GM18520 (cell line): ENCODE measurements around the gene RAB3C.
"Not testable (repeated sequence)": the region's sequence is repeated elsewhere in the genome, so short reads cannot be mapped to it uniquely, and the experiment has no call there.

Experiments
- ATAC-seq: cut with Tn5 transposase; IDR thresholded peaks from one replicate; pipeline ENCODE4 v1.9.1; 2021; ENCODE audit not compliant: unreplicated experiment

RAB3C gene, protein sequence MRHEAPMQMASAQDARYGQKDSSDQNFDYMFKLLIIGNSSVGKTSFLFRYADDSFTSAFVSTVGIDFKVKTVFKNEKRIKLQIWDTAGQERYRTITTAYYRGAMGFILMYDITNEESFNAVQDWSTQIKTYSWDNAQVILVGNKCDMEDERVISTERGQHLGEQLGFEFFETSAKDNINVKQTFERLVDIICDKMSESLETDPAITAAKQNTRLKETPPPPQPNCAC

DNA sequence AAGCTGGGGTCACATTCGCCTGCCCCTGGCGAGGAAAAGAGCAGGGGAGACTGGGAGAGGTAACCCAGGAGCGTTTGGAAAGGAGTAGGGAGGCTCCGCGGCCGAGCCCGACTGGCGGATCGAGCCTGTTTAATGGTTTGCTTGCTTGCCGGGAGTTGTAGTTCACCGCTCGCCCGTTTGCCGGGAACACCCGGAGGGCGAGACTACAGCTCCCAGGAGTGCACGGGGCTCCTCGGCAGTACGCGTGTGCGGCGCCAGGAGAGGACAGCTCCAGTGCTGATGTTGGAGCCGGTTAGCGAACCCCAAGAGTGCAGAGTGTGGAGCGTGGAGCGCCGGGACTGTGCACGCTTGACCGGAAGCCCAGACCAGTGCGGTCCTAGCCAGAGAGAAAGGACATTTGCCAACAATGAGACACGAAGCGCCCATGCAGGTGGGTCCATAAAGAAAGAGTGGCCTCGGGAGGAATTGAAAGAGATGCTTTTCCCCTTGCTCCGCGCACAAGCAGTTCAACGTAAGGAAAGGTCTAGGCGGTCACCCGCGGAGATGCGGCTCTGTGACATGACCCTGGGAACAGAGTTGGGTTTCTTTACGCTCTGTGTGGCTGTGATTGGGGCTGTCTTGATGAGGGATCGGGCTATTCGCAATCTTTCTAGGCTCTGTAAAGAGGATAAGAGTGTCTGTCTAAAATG lies at the start of gene RAB3C:
Gene RAB3C, plus strand, starts transcription at position 273 of the 689 bp plus-strand sequence. Its CDS starts 134 bp downstream, at position 407.
- peak; percentile 100 for ATAC-seq

DNA sequence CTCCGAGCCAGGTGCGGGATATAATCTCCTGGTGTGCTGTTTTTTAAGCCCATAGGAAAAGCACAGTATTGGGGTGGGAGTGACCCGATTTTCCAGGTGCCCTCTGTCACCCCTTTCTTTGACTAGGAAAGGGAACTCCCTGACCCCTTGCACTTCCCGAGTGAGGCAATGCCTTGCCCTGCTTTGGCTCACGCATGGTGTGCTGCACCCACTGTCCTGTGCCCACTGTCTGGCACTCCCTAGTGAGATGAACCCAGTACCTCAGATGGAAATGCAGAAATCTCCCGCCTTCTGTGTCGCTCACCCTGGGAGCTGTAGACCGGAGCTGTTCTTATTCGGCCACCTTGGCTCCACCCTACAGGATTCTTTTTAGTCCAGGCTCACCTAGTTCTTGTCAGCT lies 40.9 kb upstream of the RAB3C start:
- not testable (repeated sequence) for ATAC-seq

DNA sequence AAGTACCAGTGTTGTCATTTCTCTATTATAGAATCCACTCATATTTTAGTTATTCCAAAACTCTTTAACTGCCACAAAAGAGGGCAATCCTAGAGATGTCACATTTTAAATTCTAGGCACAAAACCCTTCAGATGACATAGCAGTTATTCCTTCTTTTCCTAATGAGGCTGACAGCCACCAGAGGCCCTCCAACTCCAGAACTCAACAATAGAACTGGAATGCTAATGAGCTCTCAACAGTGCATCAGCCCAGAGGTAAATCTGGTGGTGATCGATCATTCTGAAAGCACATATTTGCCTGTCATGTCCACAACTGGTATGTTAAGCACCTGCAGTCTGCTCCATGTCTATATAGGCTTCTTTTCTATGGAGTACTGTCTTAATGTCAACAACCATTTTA lies 40.2 kb upstream of the RAB3C start:
- ATAC-seq, result no peak

DNA sequence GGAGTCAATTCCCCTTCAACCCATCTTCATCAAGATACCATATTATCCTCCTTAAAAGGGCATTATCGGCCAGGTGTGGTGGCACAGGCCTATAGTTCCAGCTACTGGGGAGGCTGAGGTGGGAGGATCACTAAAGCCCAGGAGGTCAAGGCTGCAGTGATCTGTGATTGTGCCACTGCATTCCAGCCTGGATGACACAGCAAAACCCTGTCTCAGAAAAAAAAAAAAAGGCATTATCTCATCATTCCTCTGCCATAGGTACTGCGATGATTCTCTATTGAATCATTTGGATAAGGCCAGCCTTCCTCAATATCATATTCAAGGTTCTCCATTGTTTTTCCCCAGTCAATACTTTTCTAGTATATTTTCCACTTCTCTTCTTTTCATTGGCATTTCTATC lies 39.2 kb upstream of the RAB3C start:
- no peak for ATAC-seq

DNA sequence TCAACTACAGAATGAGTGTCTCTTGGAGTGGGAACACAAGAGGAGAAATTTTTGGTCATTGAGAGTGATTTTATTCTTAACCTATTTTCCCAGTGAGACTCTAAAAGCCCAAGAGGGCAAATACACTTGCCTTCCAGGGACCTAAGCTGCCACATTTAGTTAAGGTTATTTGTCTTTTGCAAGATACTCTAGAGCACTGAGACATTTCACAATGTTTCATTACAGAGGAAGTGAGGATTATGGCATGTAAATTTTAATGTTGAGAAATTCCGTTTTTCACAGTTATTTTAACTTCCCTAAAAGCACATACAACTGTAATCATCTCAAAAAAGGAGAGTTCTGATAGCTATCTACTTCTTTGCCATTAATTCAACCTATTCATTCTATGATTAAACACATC lies 38.7 kb upstream of the RAB3C start:
- ATAC-seq, result no peak

DNA sequence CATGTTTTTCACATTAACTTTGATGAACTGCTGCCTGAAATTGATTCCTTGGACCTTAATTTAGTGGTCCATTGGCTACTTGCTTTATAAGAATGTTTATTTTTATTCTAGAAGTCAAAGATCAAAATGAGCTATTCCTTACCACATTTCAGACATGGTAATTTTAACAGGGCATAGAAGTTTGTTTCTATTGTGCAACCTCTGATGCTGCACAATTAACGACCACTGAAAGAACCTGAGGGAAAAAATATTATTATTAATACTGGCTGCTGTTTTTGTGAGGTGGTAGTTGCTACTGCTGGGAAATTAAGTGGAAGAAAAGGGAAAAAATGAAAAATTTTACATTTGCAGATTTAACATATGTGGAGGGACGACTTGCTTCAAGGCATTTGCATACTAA lies 37.9 kb upstream of the RAB3C start:
- ATAC-seq, result no peak

DNA sequence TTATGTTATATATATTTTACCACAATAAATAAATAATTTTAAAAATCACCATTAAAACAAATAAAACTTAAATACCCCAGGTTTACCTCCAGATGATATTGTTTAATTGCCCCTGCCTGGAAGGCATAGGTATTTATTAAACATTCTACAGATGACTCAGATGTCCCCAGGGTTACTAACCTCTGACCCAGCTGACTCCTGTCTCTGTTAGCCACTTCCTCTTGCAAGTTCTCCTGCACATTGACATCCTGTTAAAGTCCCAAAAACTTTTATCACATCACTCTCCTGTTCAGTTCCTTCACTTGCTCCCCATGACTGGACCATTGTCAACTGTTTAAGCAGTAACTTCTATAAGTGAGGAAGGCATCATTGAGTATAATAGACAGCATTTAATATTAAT lies 37.0 kb upstream of the RAB3C start:
- peak; percentile 91 for ATAC-seq

DNA sequence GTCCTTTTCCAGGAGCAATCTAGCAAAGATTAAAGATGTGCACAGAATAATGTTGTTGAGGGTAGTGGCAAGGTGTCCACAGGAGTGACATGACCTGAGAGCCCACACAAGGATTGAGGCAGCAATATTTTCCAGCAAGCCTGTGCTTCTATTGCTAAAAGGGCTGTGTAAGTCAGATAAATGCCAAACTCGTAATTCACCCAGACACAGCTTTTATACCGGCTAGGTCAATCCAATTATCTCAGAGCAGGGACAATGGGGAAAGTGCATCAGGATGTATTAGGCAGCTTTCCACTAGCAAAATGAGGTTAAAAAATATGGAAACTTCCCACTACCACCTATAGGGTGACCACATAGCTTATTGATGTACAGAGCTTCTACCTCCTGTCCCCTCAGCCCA lies 34.8 kb upstream of the RAB3C start:
- no peak for ATAC-seq

DNA sequence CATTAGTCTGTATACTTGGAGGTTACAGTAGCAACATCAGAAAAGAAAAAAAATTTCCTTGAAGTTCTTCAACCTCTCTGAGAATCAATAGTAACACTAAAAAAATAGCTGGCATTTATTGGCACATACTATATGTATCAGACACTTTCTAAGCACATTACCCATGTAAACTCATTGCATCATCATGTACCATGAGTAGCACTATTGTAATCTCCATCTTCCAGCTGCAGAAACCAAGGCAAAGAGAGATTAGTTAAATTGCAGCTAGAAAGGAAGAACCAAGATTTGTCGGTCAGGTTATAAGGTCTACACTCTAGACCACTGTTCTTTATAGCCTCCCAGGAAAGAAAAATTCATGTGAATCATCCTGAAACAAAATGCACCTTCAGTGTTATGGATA lies 31.4 kb upstream of the RAB3C start:
- ATAC-seq, result no peak

DNA sequence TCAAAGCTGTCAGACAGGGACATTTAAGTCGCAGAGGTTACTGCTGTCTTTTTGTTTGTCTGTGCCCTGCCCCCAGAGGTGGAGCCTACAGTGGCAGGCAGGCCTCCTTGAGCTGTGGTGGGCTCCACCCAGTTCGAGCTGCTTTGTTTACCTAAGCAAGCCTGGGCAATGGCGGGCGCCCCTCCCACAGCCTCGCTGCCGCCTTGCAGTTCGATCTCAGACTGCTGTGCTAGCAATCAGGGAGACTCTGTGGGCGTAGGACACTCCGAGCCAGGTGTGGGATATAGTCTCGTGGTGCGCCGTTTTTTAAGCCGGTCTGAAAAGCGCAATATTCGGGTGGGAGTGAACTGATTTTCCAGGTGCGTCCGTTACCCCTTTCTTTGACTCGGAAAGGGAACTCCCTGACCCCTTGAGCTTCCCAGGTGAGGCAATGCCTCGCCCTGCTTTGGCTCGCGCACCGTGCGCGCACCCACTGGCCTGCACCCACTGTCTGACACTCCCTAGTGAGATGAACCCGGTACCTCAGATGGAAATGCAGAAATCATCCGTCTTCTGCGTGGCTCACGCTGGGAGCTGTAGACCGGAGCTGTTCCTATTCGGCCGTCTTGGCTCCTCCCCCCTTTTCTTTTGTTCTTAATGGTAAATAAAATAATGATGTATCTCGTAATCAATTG lies 25.1 kb upstream of the RAB3C start:
- not testable (repeated sequence) for ATAC-seq

DNA sequence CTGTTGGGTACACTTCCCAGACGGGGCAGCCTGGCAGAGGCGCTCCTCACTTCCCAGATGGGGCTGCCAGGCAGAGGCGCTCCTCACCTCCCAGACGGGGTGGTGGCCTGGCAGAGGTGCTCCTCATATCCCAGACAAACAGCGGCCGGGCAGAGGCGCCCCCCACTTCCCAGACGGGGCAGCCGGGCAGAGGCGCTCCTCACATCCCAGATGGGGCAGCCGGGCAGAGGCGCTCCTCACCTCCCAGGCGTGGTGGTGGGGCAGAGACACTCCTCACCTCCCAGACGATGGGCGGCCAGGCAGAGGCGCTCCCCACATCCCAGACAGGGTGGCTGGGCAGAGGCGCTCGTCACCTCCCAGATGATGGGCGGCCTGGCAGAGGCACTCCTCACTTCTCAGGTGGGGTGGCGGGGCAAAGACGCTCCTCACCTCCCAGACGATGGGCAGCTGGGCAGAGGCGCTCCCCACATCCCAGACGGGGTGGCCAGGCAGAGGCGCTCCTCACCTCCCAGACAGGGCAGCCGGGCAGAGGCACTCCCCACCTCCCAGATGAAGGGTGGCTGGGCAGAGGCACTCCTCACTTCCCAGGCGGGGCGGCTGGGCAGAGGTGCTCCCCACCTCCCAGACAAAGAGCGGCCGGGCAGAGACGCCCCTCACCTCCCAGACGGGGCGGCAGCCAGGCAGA lies 19.7 kb upstream of the RAB3C start:
- not testable (repeated sequence) for ATAC-seq

DNA sequence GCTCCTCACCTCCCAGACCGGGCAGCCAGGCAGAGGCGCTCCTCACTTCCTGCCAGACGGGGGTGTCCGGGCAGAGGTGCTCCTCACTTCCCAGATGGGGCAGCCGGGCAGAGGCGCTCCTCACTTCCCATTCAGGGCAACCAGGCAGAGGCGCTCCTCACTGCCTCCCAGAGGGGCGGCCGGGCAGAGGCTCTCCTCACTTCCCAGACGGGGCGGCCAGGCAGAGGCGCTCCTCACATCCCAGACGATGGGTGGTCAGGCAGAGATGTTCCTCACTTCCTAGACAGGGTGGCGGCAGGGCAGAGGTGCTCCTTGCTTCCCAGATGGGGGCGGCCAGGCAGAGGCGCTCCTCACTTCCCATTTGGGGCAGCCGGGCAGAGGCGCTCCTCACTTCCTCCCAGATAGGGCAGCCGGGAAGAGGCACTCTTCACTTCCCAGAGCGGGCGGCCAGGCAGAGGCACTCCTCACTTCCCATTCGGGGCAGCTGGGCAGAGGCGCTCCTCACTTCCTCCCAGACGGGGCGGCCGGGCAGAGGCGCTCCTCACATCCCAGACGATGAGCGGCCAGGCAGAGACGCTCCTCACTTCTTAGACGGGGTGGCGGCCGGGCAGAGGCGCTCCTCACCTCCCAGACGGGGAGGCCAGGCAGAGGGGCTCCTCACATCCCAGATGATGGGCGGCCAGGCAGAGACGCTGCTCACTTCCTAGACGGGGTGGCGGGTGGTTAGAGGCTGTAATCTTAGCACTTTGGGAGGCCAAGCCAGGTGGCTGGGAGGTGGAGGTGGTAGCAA lies 18.6 kb upstream of the RAB3C start:
- ATAC-seq, result not testable (repeated sequence)

DNA sequence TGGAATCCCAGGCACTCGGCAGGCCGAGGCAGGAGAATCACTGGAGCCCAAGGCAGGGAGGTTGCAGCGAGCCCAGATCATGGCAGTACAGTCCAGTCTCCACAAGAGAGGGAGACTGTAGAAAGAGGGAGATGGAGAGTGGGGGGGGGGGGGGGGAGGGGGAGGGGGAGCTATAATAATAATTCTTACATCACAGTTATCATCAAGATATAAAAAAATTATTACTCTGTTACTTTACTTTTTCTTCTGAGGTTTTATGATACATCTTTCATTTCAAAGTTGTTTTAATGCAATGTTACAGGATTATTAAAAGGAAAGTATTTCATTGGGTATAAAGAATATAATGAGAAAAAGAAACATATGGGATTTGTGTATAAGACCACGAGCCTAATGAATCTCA lies 17.8 kb upstream of the RAB3C start:
- no peak for ATAC-seq

DNA sequence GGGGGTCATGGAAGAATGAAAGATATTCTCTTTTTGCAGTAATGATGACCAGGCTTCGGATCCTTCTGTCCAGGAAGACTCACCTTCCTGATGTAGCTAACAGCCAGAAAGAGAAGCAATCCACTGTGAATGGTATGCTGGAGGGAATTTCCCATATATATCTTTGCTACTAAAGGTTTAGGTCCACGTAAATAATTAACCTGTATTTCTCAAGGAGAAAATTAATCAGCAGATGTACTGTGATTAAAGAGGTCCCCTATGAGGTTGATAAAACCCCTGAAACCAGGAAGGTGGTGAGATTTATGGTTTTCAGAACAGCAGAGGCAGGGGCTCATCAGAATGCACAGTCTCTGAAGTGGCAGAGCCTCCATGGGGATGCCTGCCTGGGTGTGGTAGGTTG lies 11.4 kb upstream of the RAB3C start:
- ATAC-seq, result no peak

DNA sequence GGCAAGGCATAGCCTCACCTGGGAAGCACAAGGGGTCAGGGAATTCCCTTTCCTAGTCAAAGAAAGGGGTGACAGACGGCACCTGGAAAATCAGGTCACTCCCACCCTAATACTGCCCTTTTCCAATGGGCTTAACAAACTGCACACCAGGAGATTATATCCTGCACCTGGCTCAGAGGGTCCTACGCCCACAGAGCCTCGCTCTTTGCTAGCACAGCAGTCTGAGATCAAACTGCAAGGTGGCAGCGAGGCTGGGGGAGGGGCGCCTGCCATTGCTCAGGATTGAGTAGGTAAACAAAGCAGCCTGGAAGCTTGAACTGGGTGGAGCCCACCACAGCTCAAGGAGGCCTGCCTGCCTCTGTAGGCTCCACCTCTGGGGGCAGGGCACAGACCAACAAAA lies 9.9 kb upstream of the RAB3C start:
- ATAC-seq, result not testable (repeated sequence)

DNA sequence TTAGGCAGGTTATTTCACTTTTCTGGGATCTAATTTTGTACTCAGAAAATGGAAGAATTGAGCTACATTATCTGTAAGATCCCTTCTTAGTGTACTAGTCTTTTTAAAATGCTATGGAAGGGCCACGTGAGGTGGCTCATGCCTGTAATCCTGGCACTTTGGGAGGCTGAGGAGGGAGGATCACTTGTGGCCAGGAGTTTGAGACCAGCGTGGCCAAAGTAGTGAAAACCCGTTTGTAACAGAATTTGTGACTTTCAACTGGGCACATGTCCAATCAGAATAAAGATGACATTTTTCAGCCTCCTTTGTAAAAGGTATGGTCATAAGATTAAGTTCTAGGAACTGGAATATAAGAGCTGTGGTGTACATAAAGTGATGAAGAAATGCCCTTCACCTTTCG lies 3.1 kb upstream of the RAB3C start:
- no peak for ATAC-seq

DNA sequence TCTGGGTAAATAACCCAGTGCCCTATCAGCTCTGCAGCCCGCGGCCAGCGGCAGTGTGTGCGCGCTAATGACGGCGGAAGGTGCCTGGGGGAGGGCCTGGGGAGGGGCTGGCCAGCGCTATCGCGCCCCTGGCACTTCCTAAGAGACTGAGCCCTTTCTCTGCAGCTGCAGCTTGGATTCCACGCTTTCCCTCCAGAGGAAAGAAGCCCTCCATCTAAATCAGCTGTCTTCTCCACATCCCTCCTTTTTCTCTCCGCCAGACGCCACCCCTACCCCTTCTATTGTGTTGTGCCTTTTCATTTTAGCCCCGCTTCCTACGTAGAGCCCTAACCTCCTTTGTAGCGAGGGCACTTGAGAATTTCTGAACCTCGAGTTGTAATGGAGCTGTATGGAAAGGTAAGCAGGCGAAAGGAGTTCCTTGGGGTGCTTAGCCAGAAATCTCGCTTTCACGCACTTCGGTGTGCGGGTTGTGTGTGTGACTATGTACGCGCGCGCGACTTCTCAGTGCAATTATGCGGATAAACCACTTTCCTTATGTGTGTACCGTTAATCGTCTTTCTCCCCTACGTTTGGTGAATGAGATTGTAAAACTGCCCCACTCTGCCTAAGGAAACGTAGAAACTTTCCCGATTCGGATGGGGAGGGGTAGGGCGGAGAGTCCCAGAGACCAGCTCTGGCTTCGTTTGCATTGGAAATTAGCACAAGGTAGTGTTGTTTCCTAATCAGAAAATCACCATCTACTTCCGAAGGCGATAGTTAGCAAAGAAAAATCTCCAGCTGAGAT lies 664 bp upstream of the RAB3C start:
- ATAC-seq, result peak; percentile 12

DNA sequence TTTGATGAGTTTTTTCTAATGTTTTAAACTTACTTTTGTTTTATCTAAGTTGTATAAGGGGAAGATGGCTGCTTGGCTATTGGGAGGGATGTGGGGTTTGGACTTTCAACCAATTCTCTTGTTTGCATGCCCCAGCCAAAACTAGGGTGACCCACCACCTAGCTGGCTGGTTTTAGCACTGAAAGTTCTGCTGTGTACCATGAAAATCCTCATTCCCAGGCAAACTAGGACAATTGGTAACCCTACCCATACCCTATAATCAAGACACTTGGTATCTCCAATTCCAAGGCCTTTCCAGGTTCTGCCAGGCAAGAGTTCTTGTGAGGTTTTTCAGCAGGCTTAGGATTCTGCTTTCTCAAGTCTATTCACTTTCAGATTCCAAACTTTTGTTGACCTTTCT lies 13.1 kb downstream of the RAB3C start:
- ATAC-seq, result no peak

DNA sequence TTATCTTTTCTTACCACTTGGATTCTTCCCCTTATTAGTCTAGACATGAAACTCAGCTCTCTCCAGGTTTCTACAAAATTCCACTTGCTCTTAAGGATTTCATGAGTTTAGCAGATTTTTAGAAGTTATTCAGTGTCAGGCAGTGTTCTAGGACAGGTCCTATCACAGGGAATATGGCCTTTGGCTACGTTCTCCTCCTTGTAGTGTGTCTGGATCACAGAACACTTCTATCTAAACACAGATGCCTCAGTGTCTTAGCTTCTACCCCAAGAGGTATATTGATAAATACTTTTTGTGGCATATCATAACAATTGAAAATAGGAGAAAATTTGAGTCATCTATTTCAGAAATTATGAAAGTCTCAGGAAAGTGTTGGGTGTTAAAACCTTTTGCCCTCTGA lies 15.6 kb downstream of the RAB3C start:
- no peak for ATAC-seq

DNA sequence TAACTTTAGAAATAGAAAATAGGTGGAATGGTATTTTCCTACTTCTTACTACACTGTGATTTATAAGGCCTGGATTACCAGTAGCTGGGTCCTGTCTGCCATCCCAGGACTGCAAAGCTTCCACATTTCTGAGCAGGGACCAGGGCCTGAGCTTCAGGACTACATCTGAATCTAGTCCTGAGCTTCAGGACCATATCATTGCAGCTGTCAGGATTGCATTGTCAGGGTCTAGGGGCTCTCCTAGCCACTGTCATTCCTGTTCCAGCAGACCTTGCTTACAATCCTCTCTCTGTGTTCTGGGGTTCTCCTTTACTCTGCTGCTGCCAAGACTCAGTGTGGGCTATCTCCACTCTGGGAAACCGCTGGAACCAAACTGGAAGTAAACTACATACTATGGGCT lies 16.3 kb downstream of the RAB3C start:
- ATAC-seq, result no peak
